ENCODE results near the gene PJA1. TPM values are rescaled to one million over a fixed set of nuclear protein-coding genes. Genes with fewer than 3 reads are reported as not detected.
A peak's percentile ranks its signal among the peaks of the same experiment; 100 is the strongest.

The PJA1 gene
- total and polyA plus RNA-seq, 10 donors = 8.6 to 22.2 (median 13.4) TPM

DNA sequence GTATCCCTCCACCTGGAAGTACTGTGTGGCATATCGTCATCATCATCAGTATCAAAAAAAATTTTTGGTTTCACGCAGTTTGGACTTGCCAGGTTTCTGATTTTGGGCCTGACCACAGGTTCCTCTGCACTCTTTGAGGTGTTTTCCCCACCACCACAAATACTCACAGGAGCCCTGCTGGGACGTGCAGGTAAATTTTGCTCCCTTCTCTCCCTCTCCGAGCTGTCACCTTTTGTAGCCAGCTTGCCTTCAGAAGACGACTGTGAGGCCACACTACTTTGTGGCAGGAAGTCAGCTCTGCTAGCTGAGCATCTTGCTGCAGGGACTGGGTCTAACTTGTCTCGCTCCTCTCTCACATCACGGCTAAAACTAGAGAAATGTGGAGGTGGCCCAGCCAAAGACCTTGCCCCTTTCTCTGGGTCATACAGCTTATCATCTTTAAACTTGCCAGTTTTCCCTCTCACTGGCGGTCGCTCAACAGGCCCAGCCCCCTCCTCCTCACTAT, 2.8 kb downstream of the PJA1 start:
- Histone ChIP-seq H3K27me3 (replicated peaks in 1 of 7) (peaks cover 0 to 20% (median 0%) of the 10 kb centered on the region in 7 donors), H3K9me3 (no peaks in the 10 kb centered on the region), H3K36me3 (peaks cover 0 to 19% (median 0%) of the 10 kb centered on the region in 6 donors), H3K27ac (no peak overlapping the region), H3K4me3 (no peak overlapping the region), H3K4me1 (peaks cover 0 to 32% (median 4%) of the 10 kb centered on the region in 6 donors)
- intact Hi-C loops (cut with DNase I; ENCODE audit: low total_unique reads) = no loop called here
- no peak for TF ChIP-seq POLR2A (IDR thresholded peaks at IDR 0.05)
- WGBS, 5 donors = 62 to 83% (median 68%) methylated on average over 8 to 9 of the region's 9 CpGs
- DNase-seq = no peak

DNA sequence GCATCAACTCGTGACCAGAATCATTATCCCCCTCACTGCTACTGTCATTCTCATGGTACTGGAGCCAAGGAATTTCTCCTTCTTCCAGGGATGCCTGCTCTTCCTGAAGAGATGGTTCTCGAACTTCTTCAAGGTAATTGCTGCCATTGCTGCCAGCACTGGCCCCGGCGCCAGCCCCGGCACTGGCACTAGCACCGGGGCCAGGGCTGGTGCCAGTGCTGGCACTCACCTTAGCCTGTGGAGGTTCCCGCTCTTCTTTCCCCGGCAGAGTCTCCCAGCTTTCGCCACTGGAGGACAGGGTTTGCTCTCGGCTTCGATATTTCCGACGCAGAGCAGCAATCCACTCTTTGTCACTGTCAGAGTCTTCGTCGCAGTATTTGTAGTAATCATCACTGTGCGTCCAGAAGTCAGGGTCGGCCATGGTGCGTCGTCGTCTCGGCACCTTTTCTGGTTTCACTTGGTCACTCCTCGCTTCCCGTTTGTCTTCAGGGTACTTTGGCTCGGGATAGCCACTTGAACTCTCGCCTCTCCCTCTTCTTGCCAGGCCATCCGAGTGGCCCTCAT, 3.4 kb downstream of the PJA1 start:
- intact Hi-C loops (cut with DNase I; ENCODE audit: low total_unique reads) = no loop called here
- Histone ChIP-seq H3K4me3 (no peak overlapping the region), H3K9me3 (no peaks in the 10 kb centered on the region), H3K36me3 (peaks cover 0 to 19% (median 0%) of the 10 kb centered on the region in 6 donors), H3K27me3 (replicated peaks in 1 of 7) (peaks cover 0 to 20% (median 0%) of the 10 kb centered on the region in 7 donors), H3K4me1 (peaks cover 0 to 32% (median 4%) of the 10 kb centered on the region in 6 donors), H3K27ac (no peak overlapping the region)
- no peak for DNase-seq
- TF ChIP-seq POLR2AphosphoS5 (IDR thresholded peaks at IDR 0.05) (no peak), POLR2A (IDR thresholded peaks at IDR 0.05) (no peak)
- TF ChIP-seq, protein P1, sequence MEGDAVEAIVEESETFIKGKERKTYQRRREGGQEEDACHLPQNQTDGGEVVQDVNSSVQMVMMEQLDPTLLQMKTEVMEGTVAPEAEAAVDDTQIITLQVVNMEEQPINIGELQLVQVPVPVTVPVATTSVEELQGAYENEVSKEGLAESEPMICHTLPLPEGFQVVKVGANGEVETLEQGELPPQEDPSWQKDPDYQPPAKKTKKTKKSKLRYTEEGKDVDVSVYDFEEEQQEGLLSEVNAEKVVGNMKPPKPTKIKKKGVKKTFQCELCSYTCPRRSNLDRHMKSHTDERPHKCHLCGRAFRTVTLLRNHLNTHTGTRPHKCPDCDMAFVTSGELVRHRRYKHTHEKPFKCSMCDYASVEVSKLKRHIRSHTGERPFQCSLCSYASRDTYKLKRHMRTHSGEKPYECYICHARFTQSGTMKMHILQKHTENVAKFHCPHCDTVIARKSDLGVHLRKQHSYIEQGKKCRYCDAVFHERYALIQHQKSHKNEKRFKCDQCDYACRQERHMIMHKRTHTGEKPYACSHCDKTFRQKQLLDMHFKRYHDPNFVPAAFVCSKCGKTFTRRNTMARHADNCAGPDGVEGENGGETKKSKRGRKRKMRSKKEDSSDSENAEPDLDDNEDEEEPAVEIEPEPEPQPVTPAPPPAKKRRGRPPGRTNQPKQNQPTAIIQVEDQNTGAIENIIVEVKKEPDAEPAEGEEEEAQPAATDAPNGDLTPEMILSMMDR (IDR thresholded peaks at IDR 0.05 in 8 of 11, conservative IDR thresholded peaks at IDR 0.05 in 3 of 11) = no peak
- WGBS, 5 donors = 88 to 95% (median 90%) methylated on average over 14 to 26 of the region's 26 CpGs

DNA sequence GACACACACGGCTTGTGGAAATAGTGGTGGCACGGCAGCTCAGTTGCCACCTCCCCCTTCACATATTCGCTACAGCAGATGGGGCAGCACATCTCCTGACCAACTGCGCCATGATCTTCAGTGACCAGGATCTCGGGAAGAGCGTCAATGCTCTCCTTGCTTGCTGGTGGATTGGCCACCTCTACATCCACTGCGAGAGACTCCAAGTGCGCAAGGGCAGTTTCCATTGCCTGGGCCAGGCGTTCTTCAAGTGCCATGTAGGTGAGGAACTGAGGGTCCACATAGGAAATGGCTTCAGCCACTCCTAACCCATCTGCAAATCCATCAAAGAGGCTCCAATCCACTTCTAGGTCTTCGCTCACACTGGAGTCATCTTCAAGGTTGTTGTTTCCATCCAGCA, 3.9 kb downstream of the PJA1 start:
- Histone ChIP-seq H3K4me1 (peaks cover 0 to 32% (median 4%) of the 10 kb centered on the region in 6 donors), H3K9me3 (no peaks in the 10 kb centered on the region), H3K4me3 (no peak overlapping the region), H3K27ac (no peak overlapping the region), H3K36me3 (peaks cover 0 to 19% (median 0%) of the 10 kb centered on the region in 6 donors), H3K27me3 (replicated peaks in 1 of 7) (peaks cover 0 to 19% (median 0%) of the 10 kb centered on the region in 7 donors)
- TF ChIP-seq POLR2A (IDR thresholded peaks at IDR 0.05) (no peak), POLR2AphosphoS5 (IDR thresholded peaks at IDR 0.05) (no peak)
- TF ChIP-seq, protein P1 (IDR thresholded peaks at IDR 0.05 in 8 of 11, conservative IDR thresholded peaks at IDR 0.05 in 3 of 11) = no peak
- WGBS, 5 donors = 89 to 100% (median 92%) methylated on average over 5 to 10 of the region's 10 CpGs
- intact Hi-C loops (cut with DNase I; ENCODE audit: low total_unique reads) = no loop called here
- DNase-seq = no peak

DNA sequence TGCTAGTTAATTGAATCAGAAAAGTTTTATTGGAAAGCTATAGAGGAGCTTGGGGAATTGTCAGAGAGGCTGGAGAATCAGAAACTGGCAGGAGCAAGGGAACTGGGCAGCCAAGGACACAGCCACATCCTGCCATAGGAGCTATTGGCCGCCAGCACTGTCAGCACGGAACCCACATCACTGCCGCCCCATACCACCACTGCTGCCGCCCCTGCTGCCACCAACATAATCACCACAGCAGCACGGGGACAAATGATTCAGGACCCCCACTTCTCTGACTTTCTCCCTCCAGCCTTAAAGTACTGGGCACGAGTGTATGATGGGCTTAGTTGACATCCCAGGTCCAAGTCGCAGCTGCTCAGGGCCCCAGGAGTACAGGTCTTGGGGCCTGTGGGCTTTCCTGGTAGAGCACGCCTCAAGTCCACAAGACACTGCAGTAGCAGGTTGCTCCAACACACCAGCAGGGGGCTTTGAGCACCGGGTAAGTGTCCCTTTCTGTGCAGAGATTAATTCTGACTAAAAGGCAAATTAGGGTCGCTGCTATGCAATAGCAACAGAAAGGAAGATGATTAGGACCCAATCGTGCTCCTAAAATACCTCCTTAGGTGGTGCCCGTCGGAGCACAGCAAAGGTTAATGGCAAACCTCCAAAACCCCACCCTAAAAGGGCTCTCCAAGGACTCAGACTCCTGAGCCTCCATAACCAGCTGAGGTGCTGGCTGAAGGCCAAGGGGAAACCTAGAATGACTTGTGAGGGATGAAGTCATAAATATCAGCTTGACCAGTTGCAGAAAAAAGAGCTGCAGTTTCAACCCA, 6.9 kb downstream of the PJA1 start:
- TF ChIP-seq, protein P1 (IDR thresholded peaks at IDR 0.05 in 8 of 11, conservative IDR thresholded peaks at IDR 0.05 in 3 of 11) = peak in 8 of 11 experiments; percentile 17 to 60 (median 40)
- TF ChIP-seq POLR2AphosphoS5 (IDR thresholded peaks at IDR 0.05) = no peak
- Histone ChIP-seq H3K4me1 (peaks cover 0 to 15% (median 2%) of the 10 kb centered on the region in 6 donors), H3K9me3 (no peaks in the 10 kb centered on the region), H3K36me3 (peaks cover 0 to 19% (median 0%) of the 10 kb centered on the region in 6 donors), H3K27me3 (replicated peaks in 1 of 7) (peaks cover 0 to 21% (median 0%) of the 10 kb centered on the region in 7 donors), H3K4me3 (no peak overlapping the region), H3K27ac (no peak overlapping the region)
- intact Hi-C loops (cut with DNase I; ENCODE audit: low total_unique reads) = no loop called here
- DNase-seq = no peak
- WGBS, 5 donors = 36 to 52% (median 45%) methylated on average over 8 to 13 of the region's 13 CpGs
